ENCODE data around the gene EYS.
"Not testable (repeated sequence)": the region's sequence is repeated elsewhere in the genome, so short reads cannot be mapped to it uniquely, and the experiment has no call there.

EYS gene

DNA sequence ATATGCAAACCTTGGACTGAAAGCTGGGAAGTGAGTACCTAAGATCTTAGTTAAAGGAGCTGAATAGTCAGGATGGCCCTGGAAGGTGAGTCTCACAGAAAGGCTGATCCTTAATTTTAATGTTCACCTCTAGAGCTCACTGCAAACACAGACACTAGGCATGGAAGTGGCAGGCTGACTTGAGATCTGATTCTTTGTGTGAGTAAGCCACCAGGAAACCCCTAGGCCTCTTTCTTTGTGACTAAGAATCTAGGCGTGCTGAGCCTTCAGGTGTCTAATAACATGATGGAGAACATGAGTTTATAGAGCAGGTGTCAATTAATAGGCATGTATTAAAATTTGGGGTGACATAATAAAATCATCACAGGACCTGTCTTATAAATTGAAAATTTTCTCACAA lies 642.2 kb downstream of the EYS start:
- no peak for FAIRE-seq

DNA sequence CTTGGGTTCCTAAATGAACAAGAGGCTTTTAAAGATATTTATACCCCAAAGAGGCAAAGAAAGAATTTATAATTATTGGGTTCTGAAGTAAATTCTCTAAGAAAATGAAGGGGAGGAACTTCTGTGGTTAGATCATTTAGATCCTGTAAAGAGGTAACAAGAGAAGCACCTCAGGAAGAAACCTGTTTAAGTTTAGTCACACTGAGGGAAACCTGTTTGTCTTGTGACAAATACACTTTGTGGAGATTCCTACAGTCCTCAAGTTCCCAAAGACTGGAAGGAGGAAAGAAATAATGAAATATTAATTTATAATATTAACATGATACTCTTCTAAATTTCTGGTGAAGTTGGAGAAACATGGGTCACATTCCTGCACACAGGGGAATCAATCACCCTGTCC lies 647.5 kb downstream of the EYS start:
- FAIRE-seq = no peak

DNA sequence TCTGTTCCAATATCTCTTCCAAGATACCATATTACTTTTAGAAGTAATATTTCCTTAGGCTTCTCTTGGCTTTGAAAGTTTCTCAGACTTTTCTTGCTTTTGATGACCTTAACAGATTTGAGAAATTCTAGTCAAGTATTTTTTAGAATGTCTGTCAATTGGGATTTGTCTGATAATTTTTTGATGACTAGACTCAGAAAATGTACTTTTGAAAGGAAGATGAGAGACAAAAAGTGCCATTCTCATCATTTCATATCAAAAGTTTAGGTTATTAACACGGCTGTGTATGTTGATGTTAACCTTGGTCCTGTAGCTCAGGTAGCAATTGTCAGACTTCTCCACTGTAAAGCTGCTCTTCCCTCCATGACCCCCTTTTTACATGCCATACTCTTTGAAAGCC lies 651.5 kb downstream of the EYS start:
- no peak for FAIRE-seq

DNA sequence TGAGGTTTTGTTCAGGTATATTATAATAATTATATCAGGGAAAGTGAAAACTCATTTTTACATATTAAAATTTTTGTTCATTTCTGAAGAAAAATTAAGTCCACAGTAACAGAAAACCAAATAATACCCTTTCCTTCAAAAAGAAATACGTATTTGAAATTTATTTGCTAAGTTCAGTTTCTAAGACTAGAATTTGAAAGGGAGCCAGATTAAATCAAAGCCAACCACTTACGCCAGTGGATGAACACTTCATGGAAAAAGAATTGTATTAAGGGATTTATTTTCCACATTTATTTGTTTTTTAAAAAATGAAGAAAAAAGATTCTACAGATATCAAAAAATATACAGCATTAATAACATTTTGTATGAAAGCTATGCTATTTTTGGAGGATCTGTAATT lies 654.4 kb downstream of the EYS start:
- FAIRE-seq = peak; percentile 23

DNA sequence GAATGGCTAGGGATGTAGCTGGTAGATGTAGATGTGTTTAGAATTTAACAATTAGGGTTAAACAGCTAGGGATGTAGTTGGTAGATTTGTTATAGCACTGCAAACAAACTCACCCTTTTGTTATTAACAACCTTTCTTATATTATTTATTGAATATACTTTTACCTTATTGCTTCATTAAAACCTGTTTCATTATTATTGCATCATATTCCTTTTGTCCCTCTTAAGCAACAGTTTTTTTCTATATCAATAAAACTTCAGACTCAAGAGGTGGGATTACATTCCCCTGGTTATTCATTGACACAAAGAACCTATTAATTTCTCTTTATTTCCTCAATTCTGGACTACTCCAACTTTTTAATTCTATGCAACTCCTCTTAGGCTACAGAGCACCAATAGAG lies 661.2 kb downstream of the EYS start:
- FAIRE-seq = no peak

DNA sequence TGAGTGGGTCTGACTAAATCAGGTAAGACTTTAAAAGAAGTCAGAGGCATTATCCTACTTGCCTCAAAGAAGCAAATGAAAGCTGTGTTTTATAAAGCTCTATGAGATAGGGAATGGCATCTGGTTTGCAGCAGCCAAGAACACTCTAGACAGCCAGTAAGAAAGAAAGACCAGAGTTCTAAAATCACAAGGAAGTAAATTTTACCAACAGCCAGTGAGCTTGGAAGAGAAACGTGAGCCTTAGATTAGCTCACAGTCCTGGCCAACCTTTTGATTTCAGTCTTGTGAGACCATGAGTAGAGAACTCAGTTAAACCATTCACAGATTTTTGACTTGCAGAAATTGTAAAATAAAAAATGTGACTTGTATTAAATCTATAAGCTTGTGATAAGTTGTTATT lies 693.0 kb downstream of the EYS start:
- FAIRE-seq = no peak

DNA sequence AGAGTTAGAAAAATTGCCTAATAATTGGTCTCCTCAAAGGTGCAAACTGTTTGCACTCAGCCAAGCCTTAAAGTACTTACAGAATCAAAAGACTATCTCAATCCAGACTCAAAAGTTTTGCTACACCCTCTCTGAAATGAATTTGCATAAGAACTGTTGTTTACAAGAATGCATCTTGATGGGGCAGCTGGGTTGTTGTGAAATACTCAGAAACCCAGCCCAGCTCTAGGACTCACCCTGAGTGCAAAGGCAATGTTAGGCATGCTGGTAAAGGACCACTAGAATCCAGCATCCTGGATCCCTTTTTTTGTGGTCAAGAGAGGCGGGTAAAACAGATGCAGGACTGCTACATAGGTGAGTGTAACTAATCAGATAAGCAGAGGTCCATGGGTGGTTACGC lies 700.2 kb downstream of the EYS start:
- no peak for FAIRE-seq

DNA sequence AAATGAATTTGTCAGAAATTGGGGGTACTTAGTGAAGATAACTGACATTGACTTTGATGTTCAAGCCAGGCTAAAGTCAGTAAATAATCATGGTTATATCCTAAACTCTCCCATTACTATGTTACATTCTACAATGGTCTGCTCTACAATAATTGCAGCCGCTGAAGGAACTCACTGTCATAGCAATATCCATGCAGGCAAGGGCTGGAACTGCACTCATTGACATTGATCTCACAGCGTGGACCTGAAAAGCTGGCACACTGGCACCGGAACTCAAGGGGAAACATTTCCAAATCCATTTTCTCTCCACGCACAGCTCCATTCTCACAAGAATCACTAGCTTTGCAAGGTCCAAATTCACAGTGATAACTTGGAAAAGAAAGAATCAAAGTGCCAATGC lies 702.7 kb downstream of the EYS start:
- FAIRE-seq = no peak

DNA sequence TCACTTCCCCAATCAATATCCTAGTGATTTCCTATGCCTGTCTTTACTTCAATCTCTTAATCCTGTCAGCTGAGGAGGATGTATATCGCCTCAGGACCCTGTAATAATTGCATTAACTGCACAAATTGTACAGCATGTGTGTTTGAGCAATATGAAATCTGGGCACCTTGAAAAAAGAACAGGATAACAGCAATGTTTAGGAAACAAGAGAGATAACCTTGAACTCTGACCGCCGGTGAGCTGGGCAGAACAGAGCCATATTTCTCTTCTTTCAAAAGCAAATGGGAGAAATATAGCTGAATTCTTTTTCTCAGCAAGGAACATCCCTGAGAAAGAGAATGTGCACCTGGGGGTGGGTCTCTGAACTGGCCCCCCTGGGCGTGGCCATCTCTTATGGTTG lies 704.1 kb downstream of the EYS start:
- FAIRE-seq = not testable (repeated sequence)

DNA sequence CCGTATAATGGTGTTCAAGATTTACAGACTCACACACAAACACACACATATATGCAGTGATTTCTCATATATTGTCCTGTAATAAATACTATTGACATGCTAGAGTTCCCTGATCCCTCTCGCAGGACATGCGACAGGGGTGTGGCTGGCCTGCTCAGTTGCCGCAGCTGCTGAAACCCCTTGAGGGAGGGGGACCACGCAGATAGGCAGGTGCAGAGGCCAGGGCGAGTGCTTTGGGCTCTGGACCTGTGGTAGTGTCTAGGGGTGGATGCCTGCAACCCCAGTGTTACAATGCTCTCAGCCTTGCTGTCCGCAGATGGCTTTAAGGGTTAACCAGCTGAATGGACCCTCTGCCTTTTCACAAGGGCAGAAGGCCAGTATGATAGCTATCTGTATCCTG lies 706.2 kb downstream of the EYS start:
- no peak for FAIRE-seq

DNA sequence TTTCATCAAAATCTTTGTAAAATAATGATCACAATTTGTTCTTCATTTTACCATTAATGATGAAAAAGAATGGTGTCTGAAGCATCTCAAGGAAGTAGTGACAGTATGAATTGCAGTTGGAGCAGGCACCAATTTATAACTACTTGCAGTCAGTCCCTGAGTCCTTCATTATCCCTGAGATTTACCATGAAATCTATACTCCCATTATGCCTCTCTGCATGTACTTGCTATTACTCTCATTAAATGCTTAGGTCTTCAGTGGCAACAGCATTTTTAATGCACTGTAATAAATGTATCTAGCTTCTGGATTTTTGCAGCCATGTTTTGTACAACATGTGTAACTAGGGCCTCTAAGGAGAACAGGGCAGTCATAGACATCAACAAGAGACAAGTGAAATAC lies 708.8 kb downstream of the EYS start:
- no peak for FAIRE-seq

DNA sequence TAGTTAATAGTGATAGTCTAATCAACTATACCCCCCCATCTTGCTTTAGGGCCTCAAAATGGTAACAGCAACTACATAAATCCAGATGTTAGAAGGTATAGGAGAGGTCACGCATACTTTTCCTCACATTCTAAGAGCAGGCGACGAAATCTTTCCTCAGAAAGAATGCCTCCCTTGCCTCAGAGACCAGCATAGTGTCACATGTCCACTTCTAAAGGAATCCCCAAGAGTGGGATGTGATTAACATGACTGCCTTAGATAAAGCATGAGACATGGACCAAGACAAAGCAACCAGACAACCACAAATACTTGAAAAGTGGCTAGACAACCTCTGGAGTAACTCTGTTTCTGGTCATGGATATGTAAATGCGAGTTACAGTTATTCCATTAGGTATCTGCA lies 710.7 kb downstream of the EYS start:
- no peak for FAIRE-seq

DNA sequence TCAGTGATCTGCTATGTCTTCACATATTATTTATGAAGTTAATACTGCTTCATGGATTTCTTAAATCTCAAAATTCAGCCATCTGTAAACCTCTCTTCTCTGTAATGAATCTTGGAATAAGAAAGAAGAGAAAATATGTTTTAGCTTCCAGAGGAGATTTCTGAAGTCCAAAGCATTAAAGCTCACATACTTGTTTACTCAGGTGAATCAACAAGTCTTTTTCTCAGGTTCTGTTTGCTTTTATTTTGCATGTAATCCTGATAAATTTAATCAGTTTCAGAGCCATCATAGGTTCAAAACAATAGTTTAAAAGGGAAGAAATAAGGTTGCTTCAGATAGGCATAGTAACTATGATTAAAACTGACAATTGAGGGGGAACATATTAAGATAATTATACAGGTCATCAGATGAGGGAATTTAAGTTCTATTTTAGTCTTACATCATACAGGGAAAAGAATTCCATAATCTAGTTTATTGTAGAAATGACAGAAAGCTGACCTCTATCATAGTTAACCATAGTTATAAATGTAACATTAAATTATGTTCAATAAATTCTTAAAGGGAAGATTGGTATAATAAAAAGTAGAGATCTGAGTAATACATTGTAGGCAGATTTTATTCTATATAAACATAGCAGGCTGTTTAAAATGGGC lies 716.2 kb downstream of the EYS start:
- no peak for FAIRE-seq

DNA sequence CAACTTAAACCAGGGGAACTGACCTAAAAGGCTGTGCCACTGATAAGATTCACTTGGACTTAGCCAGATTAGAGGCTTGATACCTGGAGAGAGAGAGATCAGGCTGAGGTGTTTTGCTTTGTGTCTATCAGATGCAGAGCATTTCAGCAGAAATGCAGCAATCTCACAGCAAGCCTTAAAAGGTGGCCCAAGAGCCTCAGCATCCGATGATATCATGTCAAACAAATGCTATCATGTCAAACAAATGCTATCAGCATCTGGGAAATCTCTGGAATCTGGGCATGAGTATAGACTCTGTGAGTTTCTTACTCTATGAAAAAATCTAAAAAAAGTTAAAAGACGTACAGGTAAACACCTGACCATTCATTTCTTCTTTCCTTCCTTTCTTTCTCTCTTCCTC lies 718.9 kb downstream of the EYS start:
- FAIRE-seq = no peak

DNA sequence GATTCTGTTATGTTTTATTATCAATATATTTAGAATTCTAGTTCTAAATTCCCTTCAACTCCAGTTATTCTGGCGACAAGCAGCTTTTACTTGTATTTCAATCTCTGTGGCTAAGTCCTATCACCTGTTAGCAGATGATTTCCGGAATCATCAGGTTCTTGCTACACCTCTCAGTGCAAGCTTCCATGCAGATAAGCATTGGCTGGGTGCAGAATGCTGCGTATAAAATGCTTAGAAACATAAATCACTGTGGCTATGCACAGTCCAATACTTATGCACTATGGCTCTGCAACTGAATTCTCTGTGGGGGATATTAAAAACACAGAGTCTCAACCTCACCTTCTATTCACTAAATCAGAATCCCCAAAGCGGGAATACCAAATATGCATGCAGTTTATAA lies 720.0 kb downstream of the EYS start:
- no peak for FAIRE-seq

DNA sequence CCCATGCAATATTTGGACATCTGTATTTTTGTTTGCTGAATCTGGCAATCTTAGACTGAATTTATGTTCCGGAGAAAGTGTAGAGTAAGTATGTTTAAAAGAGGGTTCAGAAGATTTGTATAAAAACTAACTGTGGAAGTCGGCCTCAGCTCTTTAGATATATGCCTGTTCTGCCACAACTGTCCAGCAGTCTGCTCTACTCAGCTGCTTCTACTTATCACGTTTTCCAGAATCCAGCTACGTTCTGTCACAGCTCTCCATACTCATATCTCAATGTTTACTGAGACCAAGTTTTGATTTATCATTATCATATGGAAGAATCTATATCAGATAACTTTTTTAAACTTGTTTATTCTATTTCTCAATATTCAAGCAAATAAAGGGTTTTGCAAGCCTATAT lies 721.3 kb downstream of the EYS start:
- FAIRE-seq = no peak

DNA sequence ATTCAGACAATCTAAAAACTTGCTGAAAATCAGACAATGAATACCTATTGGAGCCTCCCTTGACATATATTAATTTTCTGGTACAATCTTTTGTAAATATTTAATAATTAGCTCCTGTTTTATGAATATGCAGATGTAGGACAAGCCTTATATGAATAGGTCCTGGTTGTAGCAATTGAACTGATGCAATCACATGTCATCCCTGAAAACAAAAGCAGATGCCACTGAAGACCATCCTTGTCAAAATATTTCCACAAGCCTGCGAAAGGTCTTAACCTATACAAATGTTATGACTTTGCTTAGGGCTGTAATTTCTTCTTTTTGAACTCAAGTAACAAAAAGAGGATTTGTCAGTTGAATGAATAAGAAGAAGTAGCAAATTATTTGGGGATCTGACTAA lies 722.1 kb downstream of the EYS start:
- no peak for FAIRE-seq

DNA sequence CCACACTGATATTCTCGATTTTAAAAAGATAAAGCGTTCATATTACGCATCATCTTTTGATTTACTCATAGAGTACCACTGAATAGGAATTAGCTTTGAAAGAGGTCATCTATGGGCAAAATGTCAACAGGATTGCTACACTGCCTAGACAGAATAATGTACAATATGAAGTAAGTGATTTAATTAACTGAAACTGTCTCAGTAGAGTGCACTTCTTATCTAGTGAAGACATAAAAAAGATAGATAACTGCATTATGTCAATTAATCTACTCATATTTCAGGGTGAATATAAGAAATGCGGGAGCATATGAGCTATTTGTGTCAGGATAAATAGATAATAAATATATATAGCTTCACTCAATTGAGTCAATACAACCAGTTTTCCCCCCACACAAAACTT lies 723.9 kb downstream of the EYS start:
- FAIRE-seq = no peak

DNA sequence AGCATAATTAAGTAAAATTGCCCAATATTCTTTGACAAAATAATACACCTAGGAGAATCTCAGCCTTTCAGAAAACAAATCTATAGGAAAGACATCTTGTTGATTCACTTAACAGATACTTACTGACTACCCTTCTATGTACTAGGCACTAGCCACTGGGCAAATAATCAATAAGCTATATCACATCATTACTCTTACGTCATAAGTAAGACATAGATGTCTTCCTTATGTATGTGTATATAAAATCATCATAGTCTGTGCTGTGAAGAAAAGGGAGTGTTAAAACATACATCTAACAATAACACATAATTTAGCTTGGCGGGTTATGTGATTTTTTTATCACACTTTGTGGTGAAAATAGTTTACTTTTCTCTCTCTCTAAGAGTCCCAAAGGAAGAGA lies 733.9 kb downstream of the EYS start:
- no peak for FAIRE-seq

DNA sequence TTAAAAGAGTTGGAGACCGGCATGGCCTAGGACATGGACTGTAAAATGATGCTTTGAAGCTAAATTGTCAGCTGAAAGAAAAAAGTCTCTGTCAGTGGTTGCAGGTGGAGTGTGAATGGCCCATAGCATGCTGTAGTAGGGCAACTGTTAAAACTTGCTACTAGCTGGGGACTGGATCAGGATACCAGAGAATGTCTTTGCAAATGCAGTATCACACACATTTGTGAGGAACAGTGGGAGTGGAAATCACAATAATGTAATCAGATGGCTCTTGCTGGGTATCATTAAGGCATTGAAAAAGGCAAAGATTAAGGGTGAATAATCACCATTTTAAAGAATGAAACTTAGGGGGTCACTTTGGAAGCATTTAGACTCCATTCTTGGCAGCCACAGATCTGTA lies 737.9 kb downstream of the EYS start:
- no peak for FAIRE-seq

DNA sequence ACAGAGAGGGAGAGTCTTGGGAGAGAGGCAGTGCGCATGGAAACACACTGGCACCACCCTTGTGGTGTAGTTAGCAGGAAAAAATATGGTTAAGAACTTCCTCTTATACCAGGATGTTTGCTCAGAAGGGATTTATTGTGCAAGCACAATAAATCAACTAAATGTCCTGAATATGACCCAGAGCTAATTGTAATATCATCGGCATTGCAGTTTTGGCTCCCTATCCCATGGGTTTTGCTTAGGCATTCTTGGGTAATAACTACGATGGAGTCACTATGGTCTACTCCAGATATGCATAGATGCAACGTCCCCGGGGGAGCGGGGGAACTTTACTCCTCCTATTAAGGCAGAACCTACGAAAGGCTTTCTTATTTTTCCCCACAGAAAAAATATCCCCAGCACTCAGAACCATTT lies 751.6 kb downstream of the EYS start:
- FAIRE-seq = no peak

DNA sequence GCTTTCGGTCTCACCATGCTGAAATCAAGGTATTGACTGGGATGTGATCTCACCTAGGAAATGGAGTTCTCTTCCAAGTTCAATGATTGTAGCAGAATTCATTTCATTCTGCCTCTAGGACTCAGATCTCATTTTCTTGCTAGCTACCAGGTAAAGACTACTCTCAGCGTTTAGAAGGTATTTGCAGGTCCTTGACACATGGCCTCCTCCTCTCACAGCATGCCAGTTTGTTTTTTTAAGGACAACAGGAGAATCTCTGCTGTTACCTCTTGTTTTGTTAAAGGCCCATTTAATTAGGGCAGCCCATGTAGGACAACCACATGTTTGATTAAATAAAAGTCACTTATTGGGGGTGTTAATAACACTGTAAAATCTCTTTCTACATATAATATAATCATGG lies 757.8 kb downstream of the EYS start:
- no peak for FAIRE-seq

DNA sequence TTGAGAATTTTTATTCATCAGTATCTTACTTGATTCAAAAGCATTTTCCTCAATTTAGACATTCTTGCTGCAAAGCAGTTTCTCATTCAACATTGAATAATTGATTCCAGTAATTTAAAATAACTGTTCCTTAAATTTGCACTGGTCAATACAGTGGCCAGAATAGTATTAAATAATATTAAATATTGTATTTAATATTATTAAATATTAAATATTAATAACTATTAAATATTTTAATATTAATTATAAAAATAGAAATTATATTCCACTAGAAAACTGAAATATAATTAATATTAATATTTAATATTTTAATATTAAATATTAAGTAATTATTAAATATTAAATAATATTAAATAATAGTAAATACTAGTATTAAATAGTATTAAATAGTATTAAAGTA lies 758.8 kb downstream of the EYS start:
- peak; percentile 99 for FAIRE-seq

DNA sequence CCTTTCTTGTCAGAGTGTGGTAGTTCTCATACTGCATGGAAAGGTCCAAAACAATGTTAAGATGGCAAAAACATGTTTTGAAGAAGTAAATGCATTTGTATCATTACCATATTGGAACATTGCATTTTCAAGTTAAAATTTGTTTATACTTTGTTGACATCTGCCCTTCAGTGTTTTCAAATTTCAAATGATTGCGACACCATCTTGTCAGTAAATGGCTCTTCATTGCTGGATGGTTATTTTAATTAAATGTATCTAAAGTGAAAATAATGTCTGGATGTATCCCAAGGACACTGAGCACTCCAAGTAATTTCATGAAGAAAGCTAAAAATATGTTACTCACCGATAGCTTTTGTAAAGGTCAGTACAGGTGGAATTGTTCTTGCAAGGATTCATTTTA lies 761.6 kb downstream of the EYS start:
- FAIRE-seq = no peak

DNA sequence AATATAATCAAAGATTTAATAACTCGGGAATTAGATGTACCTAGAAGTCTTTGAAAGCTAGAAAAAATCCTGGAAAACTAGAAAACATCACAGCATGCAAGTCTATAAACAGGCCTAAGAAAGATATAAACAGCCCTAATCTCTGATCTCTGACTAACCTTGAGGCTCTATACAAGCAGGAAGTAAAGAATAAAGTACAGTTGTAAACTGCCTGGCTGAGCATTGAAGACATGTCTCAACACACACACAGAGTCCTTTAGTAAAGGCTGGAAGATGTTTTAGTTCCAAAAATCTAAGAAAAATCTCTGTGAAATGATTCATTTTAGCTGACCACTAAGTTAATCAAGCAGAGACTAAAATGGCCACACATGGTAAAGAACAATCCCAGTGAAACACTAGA lies 774.5 kb downstream of the EYS start:
- FAIRE-seq = no peak

DNA sequence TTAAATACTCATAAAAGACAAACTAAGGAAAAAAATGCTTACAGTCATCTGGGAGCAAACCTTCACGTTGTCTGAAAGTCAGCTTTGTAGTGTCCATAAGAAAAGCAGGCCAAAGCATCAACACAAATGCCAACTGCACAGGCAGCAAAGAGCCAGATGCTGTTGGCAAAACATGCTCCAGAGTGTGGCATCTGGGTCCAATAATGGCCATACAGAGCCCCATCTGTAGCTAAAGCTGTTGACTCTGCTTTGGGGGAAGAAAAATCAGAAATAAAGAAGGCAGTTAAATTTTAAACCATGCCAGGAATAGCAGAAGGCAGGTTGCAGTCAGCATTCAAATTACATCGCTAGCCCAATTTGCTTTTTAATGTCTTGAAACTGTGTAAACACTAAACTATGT lies 776.3 kb downstream of the EYS start:
- FAIRE-seq = no peak

Measured in A204.1 (cell line).